ENCODE measurements around the gene TRIM15.
"Not testable (repeated sequence)": the region's sequence is repeated elsewhere in the genome, so short reads cannot be mapped to it uniquely, and the experiment has no call there.

Gene TRIM15

DNA sequence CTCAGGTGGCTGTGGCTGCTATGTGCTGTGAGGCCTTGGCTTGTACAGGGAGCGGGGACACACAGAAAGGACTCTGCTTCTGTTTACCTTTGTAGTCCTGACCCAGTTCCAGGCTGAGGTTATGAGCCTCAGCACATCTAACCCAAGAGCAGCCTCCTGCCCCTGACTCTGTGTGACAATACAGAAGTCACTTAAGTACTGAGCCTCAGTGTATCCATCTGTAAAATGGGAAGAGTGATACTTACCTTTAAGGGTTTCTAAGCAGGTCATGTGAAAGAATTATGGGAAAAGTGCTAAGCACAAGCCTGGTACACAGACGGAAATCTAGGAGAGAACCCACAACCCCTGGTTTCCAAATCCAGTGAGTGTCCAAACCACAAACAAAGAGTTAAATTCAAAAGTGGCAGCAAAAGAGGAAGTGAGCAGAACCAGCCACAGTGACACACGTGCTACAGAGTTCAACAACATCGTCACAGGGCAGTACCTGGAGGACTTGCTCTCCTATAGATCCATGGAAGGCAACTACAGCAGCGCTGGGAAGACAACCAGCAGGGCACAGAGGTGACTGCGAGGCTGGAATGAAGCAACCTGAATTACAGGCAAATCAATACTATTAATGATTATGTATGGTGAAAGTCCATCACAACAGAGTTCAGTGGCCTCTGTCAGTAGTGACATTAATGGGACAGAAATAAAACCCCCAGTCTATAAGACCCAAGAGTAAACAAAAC lies 37.4 kb downstream of the TRIM15 start:
- DNase-seq, result no peak

DNA sequence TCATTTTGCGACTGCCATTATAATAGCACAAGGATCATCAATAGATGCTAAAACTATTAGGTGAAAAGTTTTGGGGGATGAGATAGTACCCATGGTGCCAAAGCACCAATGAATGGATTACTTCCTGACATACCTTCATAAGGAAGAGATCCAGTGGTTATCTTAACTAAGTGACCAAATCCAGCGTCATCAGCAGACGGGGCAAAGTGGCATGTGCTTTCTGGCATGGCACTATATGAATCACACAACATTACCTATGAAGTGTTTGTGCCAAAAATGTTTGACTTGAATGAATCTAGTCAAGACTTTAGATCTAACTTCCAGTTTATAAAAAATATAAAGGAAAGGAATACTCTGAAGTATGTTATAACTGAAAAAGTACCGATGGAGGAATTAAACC lies 39.0 kb downstream of the TRIM15 start:
- DNase-seq, result no peak

DNA sequence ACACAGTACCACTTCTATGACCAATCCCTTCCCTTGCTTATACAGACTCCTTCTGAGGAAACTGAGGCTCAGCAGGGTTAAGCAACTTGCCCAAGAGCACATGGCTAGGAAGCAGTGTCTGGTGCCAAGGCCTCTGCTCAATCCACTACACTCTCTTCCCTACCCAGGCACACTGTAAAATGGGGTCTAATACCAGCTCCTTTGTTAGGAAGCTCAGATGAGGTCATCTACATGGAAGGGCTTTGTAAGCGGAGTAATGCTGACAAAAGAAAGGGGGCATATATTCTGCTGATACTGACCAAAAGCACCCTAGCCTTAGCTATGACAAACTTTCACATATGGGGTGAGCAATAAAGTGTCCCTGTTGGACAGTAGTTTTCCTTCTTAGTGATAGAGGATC lies 40.8 kb downstream of the TRIM15 start:
- DNase-seq, result no peak

DNA sequence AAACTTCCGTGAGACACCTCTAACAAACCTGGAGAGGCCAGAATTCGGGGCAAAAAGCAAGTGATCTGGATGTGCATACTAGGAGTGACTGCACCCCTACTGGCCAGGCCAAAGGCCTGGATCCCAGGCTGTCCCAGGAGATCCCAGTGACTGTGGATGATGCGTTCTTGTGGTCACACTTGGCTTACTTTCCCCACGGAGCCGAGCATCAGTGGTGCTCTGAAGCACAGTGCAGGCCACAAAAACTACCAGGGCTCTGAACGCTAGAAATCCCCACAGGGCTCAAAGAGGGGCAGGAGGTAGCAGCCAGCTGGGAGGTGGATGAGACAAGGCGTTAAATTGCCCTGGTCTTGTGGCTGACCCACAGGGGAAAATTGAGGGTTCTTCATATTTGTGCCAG lies 42.8 kb downstream of the TRIM15 start:
- DNase-seq, result no peak

DNA sequence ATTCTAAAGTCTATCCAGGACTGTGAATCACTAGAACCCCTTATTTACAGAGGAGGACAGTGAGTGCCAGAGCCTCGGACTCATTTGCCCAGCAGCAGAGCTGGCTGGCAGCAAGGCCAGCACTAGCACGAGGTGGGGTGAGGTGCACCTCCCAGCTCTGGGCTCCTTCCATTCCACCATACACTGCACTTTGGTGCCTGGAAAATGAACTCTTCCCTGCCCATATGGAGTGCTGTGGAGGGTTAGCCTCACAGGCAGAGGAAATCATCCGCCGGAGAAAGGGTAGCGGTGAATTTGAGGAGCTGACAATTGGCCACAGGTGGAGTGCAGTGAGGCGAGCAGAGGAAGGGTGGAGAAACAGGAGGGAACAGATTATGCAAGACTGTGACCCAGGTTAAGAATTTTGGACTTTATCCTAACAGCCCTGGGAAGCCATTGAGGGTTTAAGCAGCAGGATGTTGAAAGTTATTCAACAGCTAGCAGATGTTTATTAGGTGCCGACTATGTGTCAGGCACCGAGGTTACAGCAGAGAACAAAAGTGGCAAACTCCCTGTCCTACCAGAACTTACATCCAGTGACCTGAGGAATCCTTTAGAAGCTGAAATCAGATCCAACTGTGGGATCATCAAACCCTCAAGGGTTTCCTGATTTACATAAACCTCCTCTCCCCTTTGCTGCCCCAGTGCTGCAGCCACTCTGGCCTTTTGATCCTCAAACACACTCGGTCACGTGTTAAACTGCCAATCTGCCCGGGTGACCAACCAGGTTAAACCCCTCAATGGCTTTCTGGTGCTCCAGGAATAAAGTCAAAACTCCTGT lies 43.7 kb downstream of the TRIM15 start:
- DNase-seq, result no peak

DNA sequence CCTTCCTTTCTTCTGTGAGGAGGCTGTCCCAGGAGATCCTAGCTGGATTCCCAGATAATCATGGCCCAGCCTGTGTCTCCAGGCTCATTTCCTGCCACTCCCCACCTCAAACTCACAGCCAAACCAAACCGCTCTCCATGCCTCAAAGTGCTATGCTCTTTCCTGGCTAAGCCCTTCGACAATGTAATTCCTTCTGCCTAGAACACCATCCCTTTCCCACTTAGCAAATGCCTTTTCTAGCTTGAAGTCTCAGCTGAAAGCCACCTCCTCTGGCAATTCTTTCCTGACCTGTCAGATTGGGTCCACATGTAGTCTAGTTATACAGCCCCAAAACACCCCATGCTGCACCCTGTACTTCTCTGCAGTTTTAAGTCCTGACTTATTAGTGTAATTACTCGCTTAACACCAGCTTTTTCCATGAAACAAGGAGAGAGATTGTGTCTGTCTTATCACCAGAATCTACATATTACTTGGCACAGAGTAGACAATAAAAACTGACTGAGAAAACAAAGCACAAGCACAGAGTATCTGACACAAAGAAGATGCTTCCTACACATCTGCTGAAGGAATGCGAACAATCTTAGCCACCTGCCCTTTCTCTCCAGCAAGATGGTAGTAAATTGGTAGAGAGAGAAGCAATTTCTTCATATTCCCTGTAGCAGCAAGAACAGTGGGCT lies 44.4 kb downstream of the TRIM15 start:
- no peak for DNase-seq

DNA sequence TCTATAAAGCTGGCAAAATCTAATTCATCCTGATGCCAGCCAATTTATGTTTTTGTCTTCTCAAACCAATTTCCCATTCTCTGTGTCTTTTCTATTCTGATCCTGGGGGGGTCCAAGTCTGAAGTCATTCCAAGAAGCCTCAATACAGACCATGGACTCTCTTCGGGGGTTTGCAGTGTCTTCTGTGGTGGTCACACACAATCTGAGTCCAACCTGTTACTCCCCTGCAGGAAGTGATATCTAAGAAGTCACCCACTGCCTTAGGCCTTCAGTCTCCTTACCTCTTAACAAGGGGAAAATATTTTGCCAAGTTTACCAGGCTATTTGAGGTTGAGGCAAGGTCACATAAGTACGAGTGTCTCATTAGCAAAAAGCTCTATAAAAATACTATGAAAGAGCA lies 48.0 kb downstream of the TRIM15 start:
- no peak for DNase-seq

DNA sequence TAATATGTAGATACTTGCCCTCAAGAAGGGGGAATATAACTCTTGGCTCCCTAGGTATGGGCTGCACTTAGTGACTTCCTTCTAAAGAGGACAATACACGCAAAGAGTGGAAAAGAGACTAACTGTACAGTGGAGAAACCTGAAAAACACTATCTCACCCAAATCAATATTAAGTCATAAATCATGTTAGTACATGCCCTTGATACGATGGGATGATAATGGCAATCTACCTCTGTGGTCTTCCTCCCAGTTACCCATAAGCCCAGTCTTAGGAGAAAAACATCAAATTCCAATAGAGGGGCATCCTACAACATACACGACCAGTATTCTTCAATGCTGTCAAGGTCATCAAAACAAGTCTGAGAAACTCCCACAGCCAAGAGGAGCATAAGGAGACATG lies 48.6 kb downstream of the TRIM15 start:
- DNase-seq, result no peak

DNA sequence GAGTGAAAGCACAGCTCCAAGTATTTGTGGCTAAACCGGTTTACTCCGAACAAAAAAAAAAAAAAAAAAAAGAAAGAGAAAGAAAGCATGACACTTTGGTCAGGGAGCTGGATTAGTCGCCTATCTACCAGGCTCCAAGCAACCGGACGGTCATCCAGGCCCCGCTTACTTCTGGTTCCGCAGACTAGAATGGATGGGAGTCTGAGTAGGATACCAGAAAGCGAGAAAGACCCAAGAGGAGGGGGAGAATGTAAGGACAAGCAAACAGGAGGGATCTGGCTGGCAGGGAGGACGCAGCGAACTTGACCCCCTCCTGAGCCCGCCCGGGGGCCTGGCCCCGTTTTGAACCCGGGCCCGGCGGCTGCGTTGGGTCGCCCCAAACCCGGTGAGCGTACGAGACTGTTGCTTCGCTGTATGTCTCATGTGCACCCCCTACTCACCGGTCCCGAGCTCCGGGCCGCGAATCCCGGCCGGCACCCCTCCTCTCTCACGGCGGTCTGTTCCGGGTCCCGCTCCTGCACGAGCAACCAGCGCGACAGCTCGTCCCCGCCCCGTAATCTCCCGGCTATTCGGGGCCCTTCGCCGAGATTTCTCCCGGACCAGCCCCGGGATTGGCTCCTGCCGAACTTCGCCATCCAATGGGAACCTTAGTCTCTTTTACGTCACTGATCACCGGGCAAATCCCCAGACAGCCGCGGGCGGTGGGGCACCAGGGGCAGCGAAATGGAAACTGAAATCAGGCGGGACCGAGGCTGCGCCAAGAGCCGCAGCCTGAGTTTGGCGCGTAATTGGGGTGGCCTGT lies 49.7 kb downstream of the TRIM15 start, which contains the start of gene TRIM26:
TRIM26 (minus strand) TSS at position 542 of the 802 bp plus-strand sequence. CDS start 14,303 bp downstream, outside the sequence.
- peak; percentile 97 for DNase-seq

DNA sequence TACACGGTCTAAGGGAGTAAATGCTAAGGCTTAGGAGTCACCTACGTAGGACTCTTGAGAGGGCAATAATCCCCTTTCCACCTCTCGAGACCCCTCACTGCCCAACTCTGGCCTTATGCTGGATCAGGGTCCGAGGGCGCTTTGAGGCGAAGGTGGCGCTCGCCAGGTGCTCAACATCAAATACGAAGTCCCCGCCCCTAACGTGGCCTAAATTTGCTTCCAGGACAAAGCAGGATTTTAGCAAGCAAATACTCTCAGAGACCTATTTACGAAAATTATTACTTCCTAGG lies 50.3 kb downstream of the TRIM15 start:
- no peak for DNase-seq

DNA sequence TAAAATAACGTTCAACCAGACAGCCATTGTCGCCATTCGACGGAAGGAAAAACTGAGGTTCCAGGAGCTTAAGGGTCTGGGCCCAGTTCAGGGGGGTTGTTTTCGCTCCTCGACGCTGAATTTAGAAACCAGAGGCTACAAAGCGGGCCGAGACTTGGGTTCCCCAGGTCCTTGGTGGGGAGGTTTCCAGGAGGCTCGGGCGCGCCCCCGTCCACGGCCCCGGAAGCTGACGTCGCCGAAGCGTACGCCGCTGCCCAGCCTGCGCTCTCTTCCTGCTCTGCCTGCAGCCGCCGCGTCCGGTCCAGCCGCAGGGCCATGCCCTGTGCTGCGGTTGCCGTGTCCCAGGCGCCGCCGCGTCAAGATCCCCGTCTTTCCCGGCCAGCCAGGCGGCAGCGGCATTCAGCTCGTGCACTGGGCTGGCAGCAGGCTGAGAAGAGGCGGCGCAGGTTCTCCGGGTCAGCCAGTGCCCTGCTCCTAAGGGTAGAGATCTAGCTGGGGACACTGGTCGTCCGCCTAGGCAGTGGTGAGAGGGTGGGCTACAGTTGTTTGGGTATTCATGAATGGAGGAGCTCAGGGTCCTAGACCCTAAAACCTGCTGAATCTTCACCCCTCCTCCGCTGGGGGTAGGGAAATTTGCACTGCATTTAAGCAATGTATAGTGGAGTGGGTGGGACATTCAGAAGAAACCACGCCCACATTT lies 50.8 kb downstream of the TRIM15 start:
- DNase-seq, result peak; percentile 54 to 73

DNA sequence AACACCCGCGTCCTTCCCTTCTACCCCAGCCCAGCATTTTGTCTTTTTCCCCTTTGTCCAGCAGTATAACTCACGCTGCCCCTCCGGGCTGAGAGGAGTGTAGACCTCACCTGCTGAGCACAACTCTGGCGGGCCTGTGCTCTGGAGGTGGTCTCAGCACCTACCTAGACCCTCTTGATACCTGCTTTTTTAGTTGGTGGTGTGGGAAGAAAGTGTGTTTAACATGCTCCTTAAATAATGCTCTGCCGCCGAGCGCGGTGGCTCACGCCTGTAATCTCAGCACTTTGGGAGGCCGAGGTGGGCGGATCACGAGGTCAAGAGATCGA lies 51.3 kb downstream of the TRIM15 start:
- no peak for DNase-seq

DNA sequence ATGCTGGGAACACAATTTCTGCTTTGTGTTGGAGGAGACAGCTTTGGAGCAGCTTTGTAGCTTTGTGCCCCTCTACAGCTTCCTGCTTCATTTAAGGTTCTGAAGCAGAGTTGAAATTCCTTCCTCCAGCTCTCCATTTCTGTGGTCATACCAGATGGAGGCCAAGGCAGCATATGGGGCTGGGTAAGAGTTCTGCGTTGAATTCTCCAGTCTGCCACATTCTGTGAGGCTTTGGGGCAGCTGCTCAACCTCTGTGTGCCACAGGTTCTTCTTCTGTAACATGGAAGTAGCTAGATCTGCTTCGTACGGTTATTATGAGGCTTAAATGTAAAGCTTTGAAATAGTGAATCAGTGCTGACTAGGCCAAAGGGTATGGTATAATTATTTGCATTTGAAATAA lies 52.8 kb downstream of the TRIM15 start:
- no peak for DNase-seq

DNA sequence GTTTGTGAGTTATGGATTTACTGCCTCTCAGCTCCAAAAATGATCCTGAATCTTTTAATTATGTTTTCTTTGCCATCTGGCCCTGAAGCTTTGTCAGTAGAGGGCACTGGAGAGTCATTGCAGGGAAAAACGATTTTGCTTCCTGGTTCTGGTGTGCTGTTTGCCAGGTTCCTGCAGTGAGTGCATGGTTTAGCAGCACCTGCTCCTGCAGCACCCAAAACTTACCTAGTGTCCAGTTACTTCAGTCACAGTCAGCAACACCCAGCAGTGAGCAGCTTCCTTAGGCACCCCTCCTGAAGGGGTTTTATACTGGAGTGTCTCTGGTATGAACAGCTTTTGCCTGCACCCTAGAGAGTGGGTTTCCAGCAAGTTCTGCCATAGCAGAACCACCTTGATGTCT lies 55.9 kb downstream of the TRIM15 start:
- DNase-seq, result peak; percentile 71 to 89

DNA sequence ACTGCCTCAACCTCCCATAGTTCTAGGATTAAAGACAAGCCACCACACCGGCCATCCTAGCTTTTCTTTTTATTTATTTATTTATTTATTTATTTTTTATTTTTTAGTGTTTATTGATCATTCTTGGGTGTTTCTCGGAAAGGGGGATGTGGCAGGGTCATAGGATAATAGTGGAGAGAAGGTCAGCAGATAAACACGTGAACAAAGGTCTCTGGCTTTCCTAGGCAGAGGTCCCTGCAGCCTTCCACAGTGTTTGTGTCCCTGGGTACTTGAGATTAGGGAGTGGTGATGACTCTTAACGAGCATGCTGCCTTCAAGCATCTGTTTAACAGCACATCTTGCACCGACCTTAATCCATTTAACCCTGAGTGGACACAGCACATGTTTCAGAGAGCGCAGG lies 58.0 kb downstream of the TRIM15 start:
- not testable (repeated sequence) for DNase-seq

DNA sequence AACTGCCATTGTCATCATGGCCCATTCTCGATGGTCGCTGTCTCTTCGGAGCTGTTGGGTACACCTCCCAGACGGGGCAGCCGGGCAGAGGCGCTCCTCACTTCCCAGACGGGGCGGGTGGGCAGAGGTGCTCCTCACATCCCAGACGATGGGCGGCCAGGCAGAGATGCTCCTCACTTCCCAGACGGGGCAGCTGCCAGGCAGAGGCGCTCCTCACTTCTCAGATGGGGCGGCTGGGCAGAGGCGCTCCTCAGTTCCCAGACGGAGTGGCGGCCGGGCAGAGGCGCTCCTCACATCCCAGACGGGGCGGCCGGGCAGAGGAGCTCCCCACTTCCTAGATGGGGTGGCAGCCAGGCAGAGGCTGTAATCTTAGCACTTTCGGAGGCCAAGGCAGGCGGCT lies 58.6 kb downstream of the TRIM15 start:
- DNase-seq, result not testable (repeated sequence)

Data from NCI-H2081 (cell line).